GM12864 (cell line): ENCODE data around the gene RALGPS1.

Experiments used
- DNase-seq: peaks from one replicate; pipeline ENCODE4 v3.0.0-alpha.2; 2011; ENCODE audit warnings: low read depth
- H3K4me3 ChIP-seq: 2 replicates; pipeline ENCODE4 v1.5.1; 2011; ENCODE audit warnings: mild to moderate bottlenecking, low read depth, low read length, control low read depth
- CTCF ChIP-seq: IDR thresholded peaks from 2 replicates; pipeline ENCODE4 v1.5.1; 2011; ENCODE audit warnings: low read depth, mild to moderate bottlenecking, moderate library complexity, low read length, control low read depth, inconsistent platforms; ENCODE audit errors: missing control alignments

RALGPS1 gene

GRCh38 chr9:127162046-127162863, 247.7 kb downstream of the RALGPS1 start:
- DNase-seq = no peak
- H3K4me3 ChIP-seq = no peak overlapping the region
- TF ChIP-seq CTCF = no peak

GRCh38 chr9:127162864-127163365, 248.3 kb downstream of the RALGPS1 start:
- DNase-seq = no peak
- no peak overlapping the region for H3K4me3 ChIP-seq
- TF ChIP-seq CTCF = no peak

- TF ChIP-seq CTCF = no peak
- peak; percentile 46 for DNase-seq
- H3K4me3 ChIP-seq = no peak overlapping the region
Measured at GRCh38 chr9:127163409-127163808, 248.8 kb downstream of the RALGPS1 start.

- no peak for TF ChIP-seq CTCF
- H3K4me3 ChIP-seq = no peak overlapping the region
- no peak for DNase-seq
Measured at GRCh38 chr9:127165116-127165515, 250.5 kb downstream of the RALGPS1 start.

GRCh38 chr9:127166111-127166510, 251.5 kb downstream of the RALGPS1 start:
- H3K4me3 ChIP-seq = no peak overlapping the region
- no peak for DNase-seq
- TF ChIP-seq CTCF = no peak

- TF ChIP-seq CTCF = no peak
- peak; percentile 82 for DNase-seq
- H3K4me3 ChIP-seq = no peak overlapping the region
Measured at GRCh38 chr9:127166651-127167524, 252.3 kb downstream of the RALGPS1 start.
